MM.1S (cell line): ENCODE measurements around the gene SPOP.

Experiments used
- DNase-seq: peaks from one replicate; pipeline ENCODE4 v3.0.0-alpha.2; 2015
- H2AFZ ChIP-seq: fragments of 300-600 bp; sonication (generic); 2 replicates; pipeline ENCODE4 v1.6.0; 2016; ENCODE audit warnings: antibody characterized with exemption, low read length
- H3F3A ChIP-seq: fragments of 300-600 bp; sonication (generic); 2 replicates; pipeline ENCODE4 v1.6.1; 2016; ENCODE audit warnings: mild to moderate bottlenecking, antibody characterized with exemption, low read length, moderate library complexity, mixed read lengths; ENCODE audit not compliant: insufficient read depth
- H3K27ac ChIP-seq: fragments of 300-600 bp; sonication (generic); 2 replicates; pipeline ENCODE4 v1.5.1; 2016; ENCODE audit warnings: mild to moderate bottlenecking, low read length
- H3K27me3 ChIP-seq: fragments of 300-600 bp; sonication (generic); replicated peaks from 2 replicates; pipeline ENCODE4 v1.6.0; 2016; ENCODE audit warnings: low read length; ENCODE audit not compliant: insufficient read depth
- H3K36me3 ChIP-seq: fragments of 300-600 bp; sonication (generic); replicated peaks from 2 replicates; pipeline ENCODE4 v1.6.1; 2016; ENCODE audit warnings: mild to moderate bottlenecking, low read length, mixed read lengths; ENCODE audit not compliant: insufficient read depth
- H3K4me1 ChIP-seq: fragments of 300-600 bp; sonication (generic); 2 replicates; pipeline ENCODE4 v1.6.1; 2016; ENCODE audit warnings: low read length, mixed read lengths
- H3K4me2 ChIP-seq: fragments of 300-600 bp; sonication (generic); 2 replicates; pipeline ENCODE4 v1.6.0; 2016; ENCODE audit warnings: low read depth, low read length
- H3K4me3 ChIP-seq: fragments of 300-600 bp; sonication (generic); 2 replicates; pipeline ENCODE4 v1.5.1; 2016; ENCODE audit warnings: low read length, mixed read lengths
- H3K79me2 ChIP-seq: fragments of 300-600 bp; sonication (generic); 2 replicates; pipeline ENCODE4 v1.6.1; 2016; ENCODE audit warnings: mixed run types, low read length, mixed read lengths
- H3K9ac ChIP-seq: fragments of 300-600 bp; sonication (generic); 2 replicates; pipeline ENCODE4 v1.6.1; 2016; ENCODE audit warnings: low read length, mixed read lengths
- H3K9me2 ChIP-seq: fragments of 300-600 bp; sonication (generic); replicated peaks from 2 replicates; pipeline ENCODE4 v1.6.1; 2016; ENCODE audit warnings: mild to moderate bottlenecking, low read length, mixed read lengths; ENCODE audit not compliant: insufficient read depth
- H3K9me3 ChIP-seq: fragments of 300-600 bp; sonication (generic); replicated peaks from 2 replicates; pipeline ENCODE4 v1.6.1; 2016; ENCODE audit warnings: mild to moderate bottlenecking, low read length, mixed read lengths; ENCODE audit not compliant: insufficient read depth
- H4K20me1 ChIP-seq: fragments of 300-600 bp; sonication (generic); 2 replicates; pipeline ENCODE4 v1.6.1; 2016; ENCODE audit warnings: mild to moderate bottlenecking, low read length, moderate library complexity, mixed read lengths; ENCODE audit not compliant: insufficient read depth
- EZH2 ChIP-seq: fragments of 300-600 bp; sonication (generic); optimal IDR thresholded peaks from 2 replicates; pipeline ENCODE3; 2017; ENCODE audit warnings: low read depth, mild to moderate bottlenecking, antibody characterized with exemption, low read length, mixed read lengths
- EZH2phosphoT487 ChIP-seq: fragments of 300-600 bp; sonication (generic); IDR thresholded peaks from 2 replicates; pipeline ENCODE4 v1.6.1; 2018; ENCODE audit warnings: antibody characterized with exemption, low read length
- TF ChIP-seq, protein P1 (sequence below): fragments of 300-600 bp; sonication (generic); IDR thresholded peaks from 2 replicates; pipeline ENCODE4 v1.5.1; 2016; ENCODE audit warnings: antibody characterized with exemption, low read length, mixed read lengths

The SPOP gene

DNA sequence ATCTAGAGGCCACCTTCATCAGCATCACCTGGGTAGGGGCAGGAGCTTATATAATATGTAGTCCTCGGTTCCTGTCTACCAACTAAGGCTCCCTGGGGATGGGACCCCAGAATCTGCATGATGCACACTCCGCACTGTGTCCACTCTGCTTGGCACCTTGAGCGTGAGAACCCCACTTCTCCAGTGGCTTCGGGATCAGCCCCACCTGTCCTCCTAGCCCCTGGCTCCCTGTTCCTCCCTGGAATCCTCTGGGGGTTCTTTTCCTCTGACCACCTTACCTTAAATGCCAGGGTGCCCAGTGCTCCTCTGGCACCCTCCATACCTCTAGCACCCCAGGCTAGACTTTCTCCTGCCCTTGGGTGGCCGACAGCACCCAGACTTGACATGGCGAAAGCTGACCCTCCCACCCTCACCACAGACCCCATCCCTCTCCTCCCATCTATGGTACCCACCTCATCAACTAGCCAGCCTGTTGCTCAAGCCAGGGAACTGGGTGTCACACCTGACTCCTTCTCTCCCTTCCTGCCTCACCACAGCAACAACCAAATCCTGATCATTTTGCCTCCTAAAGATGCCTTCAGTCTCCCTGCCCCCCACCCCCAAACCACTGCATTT lies 105.0 kb downstream of the SPOP start:
- H3F3A ChIP-seq: peaks cover 19% of the 10 kb centered on the region
- no peak for DNase-seq
- no peak overlapping the region for H3K9ac ChIP-seq
- no peak overlapping the region for H3K4me3 ChIP-seq
- peaks cover 61% of the 10 kb centered on the region for H3K27me3 ChIP-seq
- H3K9me3 ChIP-seq: no peaks in the 10 kb centered on the region
- peaks cover 16% of the 10 kb centered on the region for H3K4me1 ChIP-seq
- H2AFZ ChIP-seq: no peak overlapping the region
- H4K20me1 ChIP-seq: no peaks in the 10 kb centered on the region
- H3K27ac ChIP-seq: no peak overlapping the region
- H3K9me2 ChIP-seq: no peaks in the 10 kb centered on the region
- H3K36me3 ChIP-seq: no peaks in the 10 kb centered on the region
- H3K4me2 ChIP-seq: no peak overlapping the region
- TF ChIP-seq EZH2 (no peak), EZH2phosphoT487 (no peak)
- TF ChIP-seq, protein P1, sequence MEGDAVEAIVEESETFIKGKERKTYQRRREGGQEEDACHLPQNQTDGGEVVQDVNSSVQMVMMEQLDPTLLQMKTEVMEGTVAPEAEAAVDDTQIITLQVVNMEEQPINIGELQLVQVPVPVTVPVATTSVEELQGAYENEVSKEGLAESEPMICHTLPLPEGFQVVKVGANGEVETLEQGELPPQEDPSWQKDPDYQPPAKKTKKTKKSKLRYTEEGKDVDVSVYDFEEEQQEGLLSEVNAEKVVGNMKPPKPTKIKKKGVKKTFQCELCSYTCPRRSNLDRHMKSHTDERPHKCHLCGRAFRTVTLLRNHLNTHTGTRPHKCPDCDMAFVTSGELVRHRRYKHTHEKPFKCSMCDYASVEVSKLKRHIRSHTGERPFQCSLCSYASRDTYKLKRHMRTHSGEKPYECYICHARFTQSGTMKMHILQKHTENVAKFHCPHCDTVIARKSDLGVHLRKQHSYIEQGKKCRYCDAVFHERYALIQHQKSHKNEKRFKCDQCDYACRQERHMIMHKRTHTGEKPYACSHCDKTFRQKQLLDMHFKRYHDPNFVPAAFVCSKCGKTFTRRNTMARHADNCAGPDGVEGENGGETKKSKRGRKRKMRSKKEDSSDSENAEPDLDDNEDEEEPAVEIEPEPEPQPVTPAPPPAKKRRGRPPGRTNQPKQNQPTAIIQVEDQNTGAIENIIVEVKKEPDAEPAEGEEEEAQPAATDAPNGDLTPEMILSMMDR: no peak
- H3K79me2 ChIP-seq: no peaks in the 10 kb centered on the region

GRCh38 chr17:49572226-49572625 lies 105.7 kb downstream of the SPOP start:
- no peak overlapping the region for H3K9ac ChIP-seq
- H3F3A ChIP-seq: peaks cover 19% of the 10 kb centered on the region
- H3K79me2 ChIP-seq: no peaks in the 10 kb centered on the region
- no peak overlapping the region for H2AFZ ChIP-seq
- TF ChIP-seq, protein P1: no peak
- TF ChIP-seq EZH2 (no peak), EZH2phosphoT487 (no peak)
- no peaks in the 10 kb centered on the region for H3K9me3 ChIP-seq
- no peak overlapping the region for H3K4me2 ChIP-seq
- H3K4me3 ChIP-seq: no peak overlapping the region
- no peak overlapping the region for H3K27ac ChIP-seq
- no peaks in the 10 kb centered on the region for H3K36me3 ChIP-seq
- peaks cover 56% of the 10 kb centered on the region for H3K27me3 ChIP-seq
- H3K9me2 ChIP-seq: no peaks in the 10 kb centered on the region
- peaks cover 16% of the 10 kb centered on the region for H3K4me1 ChIP-seq
- H4K20me1 ChIP-seq: no peaks in the 10 kb centered on the region
- no peak for DNase-seq

DNA sequence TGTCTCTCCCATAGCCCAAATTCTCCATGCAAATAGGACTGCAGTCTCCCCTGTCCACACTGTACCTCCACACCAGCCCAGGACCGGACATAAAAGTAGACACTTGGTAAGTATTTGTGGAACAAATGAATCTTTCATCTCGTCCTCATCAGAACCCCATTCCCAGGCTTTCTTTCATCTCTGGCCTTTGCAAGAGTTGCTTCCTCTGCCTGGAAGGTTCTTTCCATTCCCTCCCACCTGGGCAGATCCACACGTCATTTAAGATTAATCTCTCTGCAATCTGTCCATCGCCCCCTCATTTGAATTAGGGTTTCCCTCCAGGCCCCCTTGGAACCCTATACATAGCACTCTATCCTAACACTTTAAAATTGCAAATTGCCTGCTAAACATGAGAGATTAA lies 106.1 kb downstream of the SPOP start:
- peaks cover 19% of the 10 kb centered on the region for H3F3A ChIP-seq
- no peaks in the 10 kb centered on the region for H3K9me3 ChIP-seq
- peaks cover 16% of the 10 kb centered on the region for H3K4me1 ChIP-seq
- peak overlapping the region; percentile 74; the same call in 1 of the 2 replicates for H3K4me2 ChIP-seq
- no peak overlapping the region for H3K4me3 ChIP-seq
- peaks cover 56% of the 10 kb centered on the region for H3K27me3 ChIP-seq
- no peaks in the 10 kb centered on the region for H3K79me2 ChIP-seq
- H3K36me3 ChIP-seq: no peaks in the 10 kb centered on the region
- no peaks in the 10 kb centered on the region for H4K20me1 ChIP-seq
- H2AFZ ChIP-seq: no peak overlapping the region
- no peak for TF ChIP-seq EZH2phosphoT487
- TF ChIP-seq, protein P1: no peak
- TF ChIP-seq EZH2: no peak
- DNase-seq: no peak
- no peak overlapping the region for H3K27ac ChIP-seq
- no peaks in the 10 kb centered on the region for H3K9me2 ChIP-seq
- H3K9ac ChIP-seq: no peak overlapping the region
